ENCODE measurements around the gene SLC24A4.

DNA sequence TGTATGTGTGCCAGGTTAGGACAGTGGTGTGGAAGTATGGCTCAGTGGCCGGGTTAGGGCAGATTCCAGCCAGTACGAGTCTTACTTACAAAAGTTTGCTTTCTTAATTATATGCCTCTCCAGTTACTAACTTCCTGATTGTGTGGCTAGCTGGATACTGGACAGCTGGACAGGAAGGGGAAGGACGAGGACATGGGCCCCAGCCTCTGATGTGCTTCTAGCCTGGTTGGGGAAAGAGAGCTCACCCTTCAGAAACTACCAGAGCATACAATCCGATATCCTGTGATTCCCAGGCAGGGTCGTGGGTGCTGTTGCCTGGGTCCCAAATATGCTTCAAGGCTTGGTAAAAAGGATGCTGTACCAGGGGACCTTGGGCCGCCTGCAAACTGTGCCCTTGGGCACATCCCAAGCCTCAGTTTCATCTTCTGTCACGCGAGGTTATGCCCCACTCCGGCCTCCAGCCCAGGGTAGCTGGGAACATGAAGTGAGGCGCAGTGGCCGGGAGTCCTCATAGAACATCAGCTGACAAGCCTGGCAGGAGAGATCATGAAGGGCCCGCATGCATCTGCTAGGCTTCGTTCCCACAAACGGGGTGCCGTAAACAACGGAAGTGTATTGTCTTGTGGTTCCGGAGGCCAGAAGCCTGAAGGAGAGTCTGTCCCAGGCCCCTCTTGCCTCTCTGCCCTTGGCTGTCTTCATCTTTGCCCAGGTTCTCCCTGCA is 167.4 kb downstream of the SLC24A4 start:
- no peak for TF ChIP-seq EZH2 (IDR thresholded peaks at IDR 0.05; ENCODE audit: low read length, unreplicated experiment)
- TF ChIP-seq, protein P1, sequence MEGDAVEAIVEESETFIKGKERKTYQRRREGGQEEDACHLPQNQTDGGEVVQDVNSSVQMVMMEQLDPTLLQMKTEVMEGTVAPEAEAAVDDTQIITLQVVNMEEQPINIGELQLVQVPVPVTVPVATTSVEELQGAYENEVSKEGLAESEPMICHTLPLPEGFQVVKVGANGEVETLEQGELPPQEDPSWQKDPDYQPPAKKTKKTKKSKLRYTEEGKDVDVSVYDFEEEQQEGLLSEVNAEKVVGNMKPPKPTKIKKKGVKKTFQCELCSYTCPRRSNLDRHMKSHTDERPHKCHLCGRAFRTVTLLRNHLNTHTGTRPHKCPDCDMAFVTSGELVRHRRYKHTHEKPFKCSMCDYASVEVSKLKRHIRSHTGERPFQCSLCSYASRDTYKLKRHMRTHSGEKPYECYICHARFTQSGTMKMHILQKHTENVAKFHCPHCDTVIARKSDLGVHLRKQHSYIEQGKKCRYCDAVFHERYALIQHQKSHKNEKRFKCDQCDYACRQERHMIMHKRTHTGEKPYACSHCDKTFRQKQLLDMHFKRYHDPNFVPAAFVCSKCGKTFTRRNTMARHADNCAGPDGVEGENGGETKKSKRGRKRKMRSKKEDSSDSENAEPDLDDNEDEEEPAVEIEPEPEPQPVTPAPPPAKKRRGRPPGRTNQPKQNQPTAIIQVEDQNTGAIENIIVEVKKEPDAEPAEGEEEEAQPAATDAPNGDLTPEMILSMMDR (conservative IDR thresholded peaks at IDR 0.05; ENCODE audit: low read depth, low read length): no peak
